ENCODE measurements around the gene ARHGAP24. TPM values are rescaled to one million over a fixed set of nuclear protein-coding genes. Genes with fewer than 3 reads are reported as not detected.

ARHGAP24 gene
- total and polyA plus RNA-seq, 4 donors = 1.8 to 15.2 (median 3.3) TPM

DNA sequence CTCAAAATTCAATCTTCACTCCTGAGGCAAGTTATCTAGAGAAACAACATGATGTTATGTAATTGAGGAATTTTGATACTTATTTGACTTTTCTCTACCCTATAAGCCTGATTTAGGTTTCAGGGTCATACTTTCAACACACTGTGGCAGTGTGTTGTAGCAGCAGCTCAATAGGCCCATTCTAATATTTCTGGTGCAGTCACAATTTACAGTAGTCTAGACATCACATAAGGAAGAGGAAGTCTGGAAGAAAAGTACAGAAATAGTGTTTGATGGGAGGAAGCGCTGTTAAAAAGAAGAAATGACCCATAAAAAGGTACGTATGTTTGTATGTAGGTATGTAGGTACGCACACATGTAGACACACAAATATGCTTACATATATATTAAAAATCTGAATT is 194.3 kb downstream of the ARHGAP24 start:
- H3K4me1 ChIP-seq (ENCODE audit: control insufficient read depth in 4 of 4, insufficient read depth in 4 of 4, low read length in 3 of 4) = no peaks in the 10 kb centered on the region
- H3K36me3 ChIP-seq (ENCODE audit: control insufficient read depth in 4 of 4, insufficient read depth in 3 of 4, low read depth in 1 of 4, low read length in 3 of 4) = no peaks in the 10 kb centered on the region
- WGBS = 91% methylated on average over 3 of the region's 3 CpGs
- no peaks in the 10 kb centered on the region for H3K9me3 ChIP-seq (ENCODE audit: control insufficient read depth in 4 of 4, low read length in 3 of 4)
- H3K9ac ChIP-seq (ENCODE audit: low read depth in 1 of 2, low read length in 2 of 2) = no peak overlapping the region
- no peak overlapping the region for H3K27ac ChIP-seq (ENCODE audit: low read depth in 1 of 2, low read length in 2 of 2)
- H3K4me3 ChIP-seq (ENCODE audit: low read depth in 1 of 3, low read length in 3 of 3) = no peak overlapping the region
- no peak for TF ChIP-seq TAF1 (conservative IDR thresholded peaks at IDR 0.05)
- TF ChIP-seq GABPA (IDR thresholded peaks at IDR 0.05 in 1 of 2, conservative IDR thresholded peaks at IDR 0.05 in 1 of 2) = no peak
- no peak for TF ChIP-seq SP1 (IDR thresholded peaks at IDR 0.05)
- no peak for TF ChIP-seq RXRA (IDR thresholded peaks at IDR 0.05)
- TF ChIP-seq, protein P1, sequence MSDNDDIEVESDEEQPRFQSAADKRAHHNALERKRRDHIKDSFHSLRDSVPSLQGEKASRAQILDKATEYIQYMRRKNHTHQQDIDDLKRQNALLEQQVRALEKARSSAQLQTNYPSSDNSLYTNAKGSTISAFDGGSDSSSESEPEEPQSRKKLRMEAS (IDR thresholded peaks at IDR 0.05) = no peak
- no peak for TF ChIP-seq RAD21 (IDR thresholded peaks at IDR 0.05)
- TF ChIP-seq NR2F2 (IDR thresholded peaks at IDR 0.05) = no peak
- TF ChIP-seq, protein P2, sequence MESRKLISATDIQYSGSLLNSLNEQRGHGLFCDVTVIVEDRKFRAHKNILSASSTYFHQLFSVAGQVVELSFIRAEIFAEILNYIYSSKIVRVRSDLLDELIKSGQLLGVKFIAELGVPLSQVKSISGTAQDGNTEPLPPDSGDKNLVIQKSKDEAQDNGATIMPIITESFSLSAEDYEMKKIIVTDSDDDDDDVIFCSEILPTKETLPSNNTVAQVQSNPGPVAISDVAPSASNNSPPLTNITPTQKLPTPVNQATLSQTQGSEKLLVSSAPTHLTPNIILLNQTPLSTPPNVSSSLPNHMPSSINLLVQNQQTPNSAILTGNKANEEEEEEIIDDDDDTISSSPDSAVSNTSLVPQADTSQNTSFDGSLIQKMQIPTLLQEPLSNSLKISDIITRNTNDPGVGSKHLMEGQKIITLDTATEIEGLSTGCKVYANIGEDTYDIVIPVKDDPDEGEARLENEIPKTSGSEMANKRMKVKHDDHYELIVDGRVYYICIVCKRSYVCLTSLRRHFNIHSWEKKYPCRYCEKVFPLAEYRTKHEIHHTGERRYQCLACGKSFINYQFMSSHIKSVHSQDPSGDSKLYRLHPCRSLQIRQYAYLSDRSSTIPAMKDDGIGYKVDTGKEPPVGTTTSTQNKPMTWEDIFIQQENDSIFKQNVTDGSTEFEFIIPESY (IDR thresholded peaks at IDR 0.05) = no peak
- TF ChIP-seq, protein P3, sequence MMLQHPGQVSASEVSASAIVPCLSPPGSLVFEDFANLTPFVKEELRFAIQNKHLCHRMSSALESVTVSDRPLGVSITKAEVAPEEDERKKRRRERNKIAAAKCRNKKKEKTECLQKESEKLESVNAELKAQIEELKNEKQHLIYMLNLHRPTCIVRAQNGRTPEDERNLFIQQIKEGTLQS (IDR thresholded peaks at IDR 0.05) = no peak
- no peak for TF ChIP-seq HNF4A (conservative IDR thresholded peaks at IDR 0.05)
- no peak for TF ChIP-seq YY1 (IDR thresholded peaks at IDR 0.05)
- TF ChIP-seq, protein P4, sequence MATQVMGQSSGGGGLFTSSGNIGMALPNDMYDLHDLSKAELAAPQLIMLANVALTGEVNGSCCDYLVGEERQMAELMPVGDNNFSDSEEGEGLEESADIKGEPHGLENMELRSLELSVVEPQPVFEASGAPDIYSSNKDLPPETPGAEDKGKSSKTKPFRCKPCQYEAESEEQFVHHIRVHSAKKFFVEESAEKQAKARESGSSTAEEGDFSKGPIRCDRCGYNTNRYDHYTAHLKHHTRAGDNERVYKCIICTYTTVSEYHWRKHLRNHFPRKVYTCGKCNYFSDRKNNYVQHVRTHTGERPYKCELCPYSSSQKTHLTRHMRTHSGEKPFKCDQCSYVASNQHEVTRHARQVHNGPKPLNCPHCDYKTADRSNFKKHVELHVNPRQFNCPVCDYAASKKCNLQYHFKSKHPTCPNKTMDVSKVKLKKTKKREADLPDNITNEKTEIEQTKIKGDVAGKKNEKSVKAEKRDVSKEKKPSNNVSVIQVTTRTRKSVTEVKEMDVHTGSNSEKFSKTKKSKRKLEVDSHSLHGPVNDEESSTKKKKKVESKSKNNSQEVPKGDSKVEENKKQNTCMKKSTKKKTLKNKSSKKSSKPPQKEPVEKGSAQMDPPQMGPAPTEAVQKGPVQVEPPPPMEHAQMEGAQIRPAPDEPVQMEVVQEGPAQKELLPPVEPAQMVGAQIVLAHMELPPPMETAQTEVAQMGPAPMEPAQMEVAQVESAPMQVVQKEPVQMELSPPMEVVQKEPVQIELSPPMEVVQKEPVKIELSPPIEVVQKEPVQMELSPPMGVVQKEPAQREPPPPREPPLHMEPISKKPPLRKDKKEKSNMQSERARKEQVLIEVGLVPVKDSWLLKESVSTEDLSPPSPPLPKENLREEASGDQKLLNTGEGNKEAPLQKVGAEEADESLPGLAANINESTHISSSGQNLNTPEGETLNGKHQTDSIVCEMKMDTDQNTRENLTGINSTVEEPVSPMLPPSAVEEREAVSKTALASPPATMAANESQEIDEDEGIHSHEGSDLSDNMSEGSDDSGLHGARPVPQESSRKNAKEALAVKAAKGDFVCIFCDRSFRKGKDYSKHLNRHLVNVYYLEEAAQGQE (IDR thresholded peaks at IDR 0.05) = no peak
- no peaks in the 10 kb centered on the region for H3K27me3 ChIP-seq (ENCODE audit: control insufficient read depth in 4 of 4, insufficient read depth in 4 of 4, low read length in 3 of 4)
- no peak for DNase-seq (ENCODE audit: low spot score)

DNA sequence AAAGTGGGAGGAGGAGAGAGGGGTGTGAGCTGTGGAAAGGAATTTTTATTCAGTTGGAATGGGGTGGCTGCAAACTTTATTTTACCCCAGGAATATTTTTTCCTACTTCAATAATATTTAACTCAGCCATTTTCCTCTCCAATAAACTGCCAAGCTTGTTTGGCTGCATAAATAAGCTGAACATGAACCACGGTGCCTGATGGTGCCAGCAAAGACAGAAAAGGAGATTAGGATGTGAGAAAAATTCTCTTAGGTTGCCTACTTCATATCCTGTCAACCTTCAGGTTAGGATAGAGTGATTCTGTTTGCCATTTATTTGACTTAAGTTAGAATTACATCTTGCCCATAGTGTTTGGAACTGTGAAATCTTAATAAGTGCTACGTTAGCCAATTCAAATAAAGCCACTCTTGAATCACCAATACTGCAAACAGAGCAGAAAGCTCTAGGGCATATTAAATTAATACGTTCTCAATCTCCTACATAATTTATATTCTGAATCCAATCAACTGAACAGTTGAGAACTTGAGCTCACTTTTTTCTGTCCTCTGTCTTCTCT is 195.1 kb downstream of the ARHGAP24 start:
- Histone ChIP-seq H3K36me3 (ENCODE audit: control insufficient read depth in 4 of 4, insufficient read depth in 3 of 4, low read depth in 1 of 4, low read length in 3 of 4) (no peaks in the 10 kb centered on the region), H3K9me3 (ENCODE audit: control insufficient read depth in 4 of 4, low read length in 3 of 4) (no peaks in the 10 kb centered on the region), H3K9ac (ENCODE audit: low read depth in 1 of 2, low read length in 2 of 2) (no peak overlapping the region), H3K4me1 (ENCODE audit: control insufficient read depth in 4 of 4, insufficient read depth in 4 of 4, low read length in 3 of 4) (no peaks in the 10 kb centered on the region), H3K4me3 (ENCODE audit: low read depth in 1 of 3, low read length in 3 of 3) (no peak overlapping the region), H3K27me3 (ENCODE audit: control insufficient read depth in 4 of 4, insufficient read depth in 4 of 4, low read length in 3 of 4) (no peaks in the 10 kb centered on the region), H3K27ac (ENCODE audit: low read depth in 1 of 2, low read length in 2 of 2) (no peak overlapping the region)
- TF ChIP-seq, protein P1 (IDR thresholded peaks at IDR 0.05) = no peak
- TF ChIP-seq, protein P3 (IDR thresholded peaks at IDR 0.05) = no peak
- no peak for TF ChIP-seq GABPA (IDR thresholded peaks at IDR 0.05 in 1 of 2, conservative IDR thresholded peaks at IDR 0.05 in 1 of 2)
- no peak for TF ChIP-seq HNF4G (IDR thresholded peaks at IDR 0.05)
- no peak for TF ChIP-seq TAF1 (conservative IDR thresholded peaks at IDR 0.05)
- TF ChIP-seq NR2F2 (IDR thresholded peaks at IDR 0.05) = no peak
- no peak for TF ChIP-seq JUND (IDR thresholded peaks at IDR 0.05)
- TF ChIP-seq SP1 (IDR thresholded peaks at IDR 0.05) = no peak
- TF ChIP-seq, protein P2 (IDR thresholded peaks at IDR 0.05) = no peak
- no peak for TF ChIP-seq FOXA2 (IDR thresholded peaks at IDR 0.05)
- no peak for TF ChIP-seq RAD21 (IDR thresholded peaks at IDR 0.05)
- no peak for TF ChIP-seq EGR1 (IDR thresholded peaks at IDR 0.05; ENCODE audit: low read depth in 2 of 2)
- 80% methylated on average over 3 of the region's 3 CpGs for WGBS
- DNase-seq (ENCODE audit: low spot score) = no peak

Data from liver (tissue), 9 donors.